Right ventricle myocardium inferior (tissue), 1 donor: ENCODE data around the gene SDR39U1. TPM values are rescaled to one million over a fixed set of nuclear protein-coding genes. Genes with fewer than 3 reads are reported as not detected.

Source experiments
- ATAC-seq: fragments of 200-7000 bp; cut with Tn5 transposase; one replicate; pipeline ENCODE4 v1.9.1; 2020; ENCODE audit warnings: mild to moderate bottlenecking, moderate library complexity
- DNase-seq: peaks from one replicate; pipeline ENCODE4 v3.0.0; 2021; ENCODE audit errors: missing footprints
- intact Hi-C: fragments of 100-400 bp; cut with DNase I; formaldehyde crosslinking; loops from one replicate; pipeline ENCODE4 v1.11.0; 2022
- total RNA-seq: library from RNA; stranded (reverse); fragmentation: NEBNext Ultra II Directional; extraction: Animal tissue kit (Norgen Biotek cat#: 25700); gene quantifications from one replicate; pipeline ENCODE4 v1.2.1, GENCODE V29; 2021
- donor health status: DM: no; HTN: yes; CAD: no; lungs with severe emphysema.

SDR39U1 gene
- total RNA-seq, 1 donor from 2014 or later, result 76.6 TPM

- DNase-seq (no peak), ATAC-seq (no peak)
- intact Hi-C loops, result no loop called here
Observed at GRCh38 chr14:24417832-24418491, 24.6 kb downstream of the SDR39U1 start.

- intact Hi-C loops, result no loop called here
- no peak for ATAC-seq
- no peak for DNase-seq
Observed at GRCh38 chr14:24416932-24417619, 25.5 kb downstream of the SDR39U1 start.

GRCh38 chr14:24416254-24416931 is 26.2 kb downstream of the SDR39U1 start:
- intact Hi-C loops, result no loop called here
- ATAC-seq, result no peak

GRCh38 chr14:24415421-24416253 is 26.9 kb downstream of the SDR39U1 start:
- ATAC-seq (no peak), DNase-seq (no peak)
- intact Hi-C loops, result no loop called here

More at GRCh38 chr14:24416254-24416931, 26.2 kb downstream of the SDR39U1 start:
- DNase-seq, result no peak

GRCh38 chr14:24414732-24415420 is 27.7 kb downstream of the SDR39U1 start:
- intact Hi-C loops, result no loop called here
- DNase-seq (no peak), ATAC-seq (no peak)

- ATAC-seq (no peak), DNase-seq (no peak)
- intact Hi-C loops, result no loop called here
Observed at GRCh38 chr14:24414077-24414476, 28.5 kb downstream of the SDR39U1 start.

GRCh38 chr14:24411443-24412389 is 30.9 kb downstream of the SDR39U1 start:
- no peak for DNase-seq
- no peak for ATAC-seq
- intact Hi-C loops, result no loop called here

GRCh38 chr14:24409956-24410355 is 32.6 kb downstream of the SDR39U1 start:
- intact Hi-C loops, result no loop called here
- DNase-seq, result no peak
- no peak for ATAC-seq

- DNase-seq (no peak), ATAC-seq (no peak)
- intact Hi-C loops, result no loop called here
Observed at GRCh38 chr14:24409192-24409591, 33.4 kb downstream of the SDR39U1 start.

GRCh38 chr14:24408764-24409163 is 33.8 kb downstream of the SDR39U1 start:
- ATAC-seq (no peak), DNase-seq (no peak)
- intact Hi-C loops, result no loop called here

GRCh38 chr14:24407608-24408325 is 34.8 kb downstream of the SDR39U1 start:
- no peak for ATAC-seq
- intact Hi-C loops, result no loop called here
- DNase-seq, result no peak

- intact Hi-C loops, result no loop called here
- DNase-seq, result no peak
- no peak for ATAC-seq
Observed at GRCh38 chr14:24406416-24406815, 36.2 kb downstream of the SDR39U1 start.

GRCh38 chr14:24404814-24405213 is 37.8 kb downstream of the SDR39U1 start:
- intact Hi-C loops, result no loop called here
- no peak for DNase-seq
- ATAC-seq, result no peak

- intact Hi-C loops, result loop anchor here (2.0 kb wide), 1 partner anchor 27 kb away; no protein-coding TSS in a partner anchor
- DNase-seq (no peak), ATAC-seq (peak; percentile 33)
Observed at GRCh38 chr14:24403294-24403998, 39.1 kb downstream of the SDR39U1 start.

- intact Hi-C loops, result loop anchor here (2.0 kb wide), 1 partner anchor 29 kb away; no protein-coding TSS in a partner anchor
- ATAC-seq, result no peak
Observed at GRCh38 chr14:24401810-24402702, 40.5 kb downstream of the SDR39U1 start.

More at GRCh38 chr14:24401810-24402702, 40.5 kb downstream of the SDR39U1 start:
- DNase-seq, result no peak
